Activated CD4-positive, alpha-beta T cell treated with anti-CD3 and anti-CD28 coated beads, Interleukin-2, Interleukin-6, amounts not matched to agents 100 ng/mL and 50 ng/mL, durations not matched to agents 16 hours and 8 hours (primary cell): Measurements from ENCODE around the gene INKA2.

Experiments
- DNase-seq: peaks from one replicate; pipeline ENCODE4 v3.0.0-alpha.2; 2020

The INKA2 gene

DNA sequence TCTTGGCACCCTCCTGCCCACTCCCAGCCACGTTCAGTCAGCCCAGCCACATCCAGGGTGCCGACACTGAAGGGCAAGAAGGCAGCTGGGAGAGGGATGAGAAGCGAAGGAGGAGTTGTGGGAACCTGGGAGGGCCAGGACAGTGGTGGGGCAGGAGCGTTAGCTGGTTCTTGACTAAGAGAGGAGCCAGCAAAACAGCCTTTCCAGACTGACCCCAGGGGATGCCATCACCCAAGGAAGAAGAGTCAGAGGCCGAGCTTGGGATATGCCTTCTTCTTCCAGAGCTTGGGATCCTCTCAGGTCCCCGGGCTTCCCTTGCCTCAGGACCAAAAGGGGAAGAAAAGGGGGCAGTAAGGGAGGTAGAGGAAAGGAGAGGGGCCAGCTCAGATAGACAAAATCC is 7.2 kb downstream of the INKA2 start:
- no peak for DNase-seq

DNA sequence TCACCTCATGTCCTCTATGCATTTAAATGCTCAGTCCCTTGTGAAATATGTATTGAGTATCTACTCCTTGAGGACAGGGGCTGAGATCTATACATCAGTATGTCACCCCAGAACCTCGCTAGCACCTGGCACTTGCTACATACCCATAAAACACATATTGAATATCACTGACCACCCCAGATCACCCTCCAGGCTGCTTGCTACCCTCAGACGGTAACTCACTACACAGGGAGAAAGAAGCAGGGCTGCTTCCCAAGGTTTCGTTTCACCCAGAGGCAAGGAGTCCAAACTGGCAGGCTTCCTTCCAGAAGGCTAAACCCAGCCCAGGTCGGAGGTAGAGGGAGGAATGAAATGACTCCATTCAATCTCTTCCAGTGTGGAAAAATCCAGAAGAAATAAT is 8.5 kb downstream of the INKA2 start:
- DNase-seq: no peak

DNA sequence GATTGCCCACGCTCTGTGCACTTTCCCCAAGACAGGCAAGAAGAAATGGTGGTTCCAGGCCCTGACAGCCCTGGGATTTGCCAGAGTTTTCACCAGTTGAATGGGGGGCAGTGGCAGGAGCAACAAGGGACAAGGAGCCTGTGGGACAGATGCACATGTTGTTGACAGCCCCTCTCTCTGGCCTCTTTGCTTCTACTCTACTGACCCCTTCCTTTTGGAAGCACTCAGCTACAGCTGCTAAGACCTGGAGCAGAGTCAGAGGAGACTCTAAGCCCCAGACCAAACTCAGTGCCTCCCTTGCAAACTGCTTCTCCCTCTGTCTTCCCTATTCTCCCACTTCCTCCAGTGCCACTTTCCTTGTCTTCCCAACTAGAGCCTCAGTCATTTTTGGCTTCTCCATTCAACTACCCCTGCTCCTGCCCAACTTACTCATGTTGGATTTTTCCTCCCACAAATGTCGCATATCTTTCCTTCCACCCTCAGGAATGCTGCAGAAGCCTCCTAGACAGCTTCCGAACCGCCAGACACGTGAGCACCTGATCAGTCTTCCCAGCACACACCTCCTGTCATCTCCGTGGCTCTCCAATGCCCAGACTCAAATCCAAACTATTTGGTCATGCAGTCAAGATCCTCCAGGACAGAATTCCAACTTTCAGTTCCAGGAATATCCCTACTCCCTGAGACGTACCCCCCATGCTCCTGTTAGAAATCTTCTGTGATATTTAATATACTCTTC is 9.1 kb downstream of the INKA2 start:
- no peak for DNase-seq

DNA sequence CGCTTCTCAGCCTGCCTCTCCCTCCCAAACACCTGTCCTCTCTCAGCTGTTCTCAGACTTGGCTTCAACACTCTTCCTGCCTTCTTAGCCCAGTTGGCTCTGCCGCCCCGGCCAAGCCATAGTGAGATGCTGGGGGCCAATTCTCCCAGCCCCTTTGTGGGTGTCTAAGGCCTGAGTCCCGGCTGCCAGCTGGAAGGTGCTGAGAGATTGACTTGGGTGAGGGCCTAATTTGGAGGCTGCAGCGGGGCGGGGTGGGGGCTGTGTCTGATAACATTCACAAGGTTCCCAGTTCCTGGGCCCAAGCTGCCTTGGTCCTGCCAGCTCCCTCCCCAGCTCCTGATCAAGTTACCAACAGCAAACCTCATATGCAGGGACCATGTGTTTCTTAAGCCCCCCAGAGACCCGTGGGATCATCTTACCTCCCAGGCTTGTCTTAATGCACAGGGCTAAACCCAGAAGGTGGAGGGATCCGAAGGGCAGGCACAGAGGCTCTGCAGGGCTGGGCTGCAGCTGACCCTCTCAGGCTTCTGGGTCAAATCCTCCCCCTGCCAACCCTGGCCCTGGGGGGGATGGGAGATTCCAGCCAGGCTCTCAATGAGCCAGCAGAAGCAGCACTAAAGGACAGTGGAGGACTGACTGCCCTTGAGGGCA is 9.8 kb downstream of the INKA2 start:
- DNase-seq: no peak

DNA sequence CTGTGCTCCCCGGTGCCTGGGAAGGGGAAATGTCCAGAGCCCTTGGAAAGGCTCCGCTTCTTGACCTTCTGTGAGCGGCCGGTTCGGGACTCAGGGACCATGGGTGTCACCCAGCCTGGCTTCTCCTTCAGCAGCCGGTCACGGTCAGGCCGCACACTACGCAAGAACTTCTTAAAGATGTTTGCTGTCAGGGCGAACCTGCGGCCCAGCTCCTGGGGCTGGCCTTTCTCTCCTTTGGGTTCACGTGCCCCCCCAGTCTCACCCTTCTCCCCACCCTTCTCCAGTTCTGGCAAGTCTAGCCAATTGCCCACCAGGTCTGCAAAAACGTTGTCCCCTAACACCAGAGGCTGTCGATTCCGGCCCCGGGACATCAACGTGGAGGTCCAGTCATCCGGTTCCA is 12.1 kb downstream of the INKA2 start:
- DNase-seq: no peak

DNA sequence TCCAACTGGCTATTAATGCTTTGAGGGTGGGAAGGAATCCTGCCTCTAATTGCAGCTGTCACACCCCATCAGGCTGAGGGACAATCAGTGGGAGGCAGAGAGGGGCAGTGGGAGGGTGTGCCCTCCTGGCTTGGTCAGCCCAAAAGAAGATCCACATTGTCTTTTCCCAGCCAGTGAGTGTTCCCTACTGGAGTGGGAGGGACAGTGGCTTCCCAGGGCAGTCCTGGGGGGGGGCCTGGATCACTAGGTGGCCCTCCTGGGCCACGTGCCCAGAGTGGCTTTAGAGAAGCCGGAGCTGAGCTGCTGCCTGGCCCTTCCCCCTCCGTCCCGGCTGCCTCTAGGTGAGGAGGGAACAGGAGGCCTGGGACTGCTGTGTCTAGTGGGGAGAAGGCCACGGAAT is 14.0 kb downstream of the INKA2 start:
- DNase-seq: no peak

DNA sequence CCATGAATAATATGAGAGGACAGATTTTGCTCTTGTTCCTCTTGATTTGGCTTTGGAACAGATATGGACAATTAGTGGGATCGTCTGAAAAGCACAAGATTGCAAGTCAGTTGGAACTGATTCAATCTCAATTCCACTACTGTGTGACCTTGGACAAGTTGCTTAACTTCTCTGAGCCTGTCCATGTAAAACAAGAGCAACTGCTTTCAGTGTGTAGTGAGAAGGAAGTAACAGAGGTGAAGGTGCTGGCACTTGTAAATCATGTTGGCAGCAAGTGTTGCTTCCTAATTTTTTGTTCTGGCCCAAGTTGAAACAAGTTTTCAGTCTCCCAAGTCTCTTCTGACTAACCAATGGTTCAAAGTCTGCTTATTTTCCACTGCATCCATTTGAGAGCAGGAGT is 15.3 kb downstream of the INKA2 start:
- no peak for DNase-seq

DNA sequence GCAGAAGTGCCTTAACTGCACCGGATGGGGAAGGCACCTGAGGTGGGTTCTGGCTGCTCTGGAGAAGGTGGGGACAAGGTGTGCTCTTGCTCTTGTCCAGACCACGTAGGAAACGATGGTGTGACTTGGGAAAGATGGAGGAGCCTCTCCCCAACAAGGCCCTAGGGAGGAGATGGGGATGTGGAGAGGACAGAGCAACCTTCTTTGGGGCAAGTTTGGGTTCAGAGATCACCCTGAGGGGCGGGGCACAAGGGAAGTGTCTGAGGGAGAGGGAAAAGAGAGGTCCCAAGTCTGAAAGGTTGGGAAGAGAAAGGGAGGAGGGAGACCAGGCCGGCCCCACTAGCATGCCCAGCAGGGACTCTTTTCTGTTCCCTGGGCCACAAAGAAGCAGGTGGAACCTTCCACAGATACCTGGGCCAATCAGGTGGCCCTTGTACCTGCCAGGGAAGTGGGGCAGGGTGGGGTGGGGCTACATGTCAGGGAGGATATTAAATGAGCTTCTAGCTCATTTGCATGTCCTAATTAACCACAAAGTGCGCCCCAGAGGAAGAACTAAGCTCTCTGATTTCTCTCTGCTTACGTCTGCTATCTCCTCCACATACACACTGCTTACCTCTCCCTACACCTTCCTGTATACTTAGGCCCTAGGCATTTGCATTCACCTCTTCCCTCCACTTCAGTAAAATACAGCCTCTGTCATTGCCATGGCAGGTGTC is 15.9 kb downstream of the INKA2 start:
- DNase-seq: no peak

DNA sequence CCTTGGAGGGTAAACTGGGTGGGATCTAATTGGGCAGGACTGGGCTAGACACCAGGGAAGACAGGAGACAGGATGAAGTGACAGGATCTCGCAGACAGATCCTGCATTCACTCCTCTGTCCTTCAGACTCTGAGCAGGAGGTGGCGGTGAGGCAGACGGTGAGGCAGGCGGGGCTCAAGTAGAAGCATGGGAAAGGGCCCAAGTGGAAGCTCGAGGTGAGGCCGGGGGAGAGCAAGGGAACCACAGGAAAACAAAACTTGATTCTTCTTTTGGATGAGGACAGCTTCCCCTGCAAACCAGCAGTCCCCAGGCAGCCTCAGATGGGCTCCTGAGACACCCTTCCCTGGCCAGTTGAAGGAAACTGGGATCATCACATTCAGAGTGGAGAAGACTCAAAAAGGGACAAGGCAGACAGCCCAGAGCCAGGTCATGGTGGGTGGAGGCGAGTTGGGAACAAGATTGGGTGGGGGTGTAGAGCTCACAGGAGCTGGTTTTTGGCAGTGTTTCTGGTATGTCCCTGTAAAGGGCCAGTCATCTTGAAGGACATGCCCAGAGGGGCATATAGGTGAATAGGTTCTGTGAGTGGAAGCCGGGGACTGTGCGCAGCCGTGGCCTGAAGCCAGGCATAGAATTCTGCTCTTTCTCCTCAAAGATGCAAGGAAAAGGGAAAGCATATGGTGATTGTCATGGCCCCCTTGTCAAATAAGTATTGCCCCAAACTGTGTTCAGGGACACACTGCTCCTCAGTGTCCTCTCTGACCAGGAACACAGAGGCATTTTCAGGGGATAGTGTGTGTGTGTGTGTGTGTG is 18.0 kb downstream of the INKA2 start:
- no peak for DNase-seq

DNA sequence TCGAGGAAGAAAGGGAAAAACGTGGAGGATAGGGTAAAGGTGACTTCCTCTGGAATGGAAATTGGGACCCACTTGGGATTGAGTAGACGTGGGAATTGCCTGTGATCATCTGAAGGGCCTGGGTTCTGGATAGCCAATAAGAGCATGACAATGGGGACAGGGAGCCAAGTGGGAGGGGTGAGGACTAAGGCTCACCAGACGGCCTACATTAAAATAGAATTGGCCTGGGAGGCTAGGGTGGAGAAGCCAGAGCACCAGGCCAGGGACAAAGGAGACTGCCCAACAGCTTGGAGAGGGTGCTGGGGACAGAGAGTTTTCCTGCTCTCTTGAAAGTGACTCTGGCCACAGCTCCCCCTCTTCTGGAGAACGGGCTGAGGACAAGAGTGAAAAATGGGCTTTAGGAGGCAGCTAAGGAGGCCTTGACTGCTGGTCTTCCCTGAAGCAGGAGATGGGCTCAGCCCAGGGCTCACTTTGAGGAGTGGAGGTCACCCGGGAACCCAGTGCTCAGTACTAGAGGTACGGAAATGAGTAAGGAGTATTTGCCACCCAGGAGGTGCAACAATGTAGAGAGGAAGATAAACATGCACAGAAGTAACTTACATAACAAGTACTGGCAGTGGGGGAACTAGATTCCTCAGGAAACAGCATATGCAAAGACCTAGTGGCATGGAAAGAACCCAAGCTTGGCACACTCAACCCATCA is 18.8 kb downstream of the INKA2 start:
- DNase-seq: no peak

DNA sequence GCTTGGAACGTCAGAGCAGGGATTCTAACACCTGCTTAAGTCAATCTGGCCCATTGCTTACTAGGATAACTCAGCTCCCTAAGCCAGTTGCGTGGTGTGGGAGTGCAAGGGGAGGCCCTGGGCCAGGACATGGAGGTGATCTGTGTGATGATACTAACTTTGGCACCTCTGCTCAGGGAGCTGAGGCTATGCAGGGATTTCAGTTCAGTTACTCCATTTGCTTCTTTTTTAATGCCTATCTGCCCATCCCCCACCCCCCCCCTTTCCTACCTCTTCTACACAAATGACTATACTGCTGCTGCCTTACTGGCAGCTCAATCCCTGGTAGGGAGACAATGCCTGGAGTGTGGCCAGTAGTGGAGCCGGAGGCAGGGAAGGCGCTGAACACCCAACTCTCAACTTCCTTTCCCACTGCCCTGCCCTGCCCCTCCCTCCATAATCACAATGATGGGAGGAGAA is 19.5 kb downstream of the INKA2 start:
- no peak for DNase-seq

DNA sequence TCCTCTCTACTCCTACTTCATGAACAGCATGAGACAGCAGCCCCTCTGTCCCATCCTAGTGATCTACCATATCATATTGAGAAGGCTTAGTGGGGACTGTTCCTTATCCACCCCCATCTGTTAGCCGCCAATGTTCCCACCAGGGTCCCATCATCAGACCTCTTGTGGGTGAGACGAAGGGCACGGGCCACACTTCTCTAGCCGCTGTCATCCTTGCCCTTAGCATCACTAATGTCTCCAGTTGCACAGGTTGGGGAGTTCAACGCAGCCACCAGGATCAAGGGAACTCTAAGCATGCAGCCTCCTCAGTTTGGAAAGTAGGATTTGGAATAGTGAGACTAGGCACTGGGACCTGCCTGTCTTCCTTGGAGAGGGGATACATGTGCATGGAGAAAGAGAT is 20.1 kb downstream of the INKA2 start:
- DNase-seq: no peak

DNA sequence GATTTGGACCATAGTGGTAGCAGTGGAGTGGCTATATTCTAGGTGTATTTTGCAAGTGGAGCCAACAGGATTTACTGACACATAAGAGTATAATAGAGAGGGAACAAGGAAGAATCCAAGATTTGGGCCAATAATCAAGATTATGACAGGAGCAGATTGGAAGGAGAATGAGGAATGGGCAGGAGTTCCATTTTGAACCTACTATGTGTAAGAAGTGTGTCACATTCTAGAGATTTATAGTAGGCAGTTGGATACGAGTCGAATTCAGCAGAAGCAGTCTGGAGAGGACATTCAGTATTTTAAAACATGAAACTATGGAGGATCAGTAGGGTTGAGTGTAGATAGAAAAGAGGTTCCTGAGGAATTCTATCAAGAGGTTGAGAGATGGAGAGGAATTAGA is 21.7 kb downstream of the INKA2 start:
- DNase-seq: no peak

DNA sequence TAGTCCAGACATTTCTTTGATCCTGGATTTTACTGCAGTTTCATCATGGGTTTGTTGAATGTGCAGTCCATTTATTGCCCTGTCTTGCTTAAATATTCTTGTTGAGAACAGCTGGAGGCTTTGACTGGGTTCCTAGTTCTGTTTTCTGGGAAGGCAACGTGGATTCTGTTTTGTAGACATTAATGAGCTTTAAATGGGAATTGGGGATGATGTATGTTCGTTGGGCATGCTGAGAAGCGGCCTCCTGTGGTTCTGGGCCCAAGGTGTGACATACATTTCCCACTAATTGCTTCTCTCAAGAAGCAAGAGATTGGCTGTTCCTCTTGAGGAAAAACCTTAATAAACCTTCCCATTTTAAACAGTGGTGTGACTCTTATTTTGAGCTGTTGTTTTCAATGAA is 22.9 kb downstream of the INKA2 start:
- DNase-seq: no peak

DNA sequence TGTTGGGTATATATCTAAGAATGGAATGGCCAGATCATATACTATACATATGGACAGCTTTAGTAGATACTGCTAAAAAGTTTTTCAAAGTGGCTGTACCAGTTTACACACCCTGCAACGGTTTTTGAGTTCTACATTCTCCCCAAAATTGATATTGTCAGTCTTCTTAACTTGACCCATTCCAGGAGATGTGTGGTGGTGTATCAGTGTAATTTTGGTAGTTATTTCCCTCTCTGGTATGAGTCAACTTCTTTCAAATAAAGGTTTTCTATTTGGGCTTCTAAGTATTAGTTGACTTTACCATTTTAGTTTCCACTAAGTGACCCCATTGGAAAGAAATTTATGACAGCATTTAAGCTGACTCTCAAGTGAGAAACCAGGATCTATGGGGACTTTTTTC is 29.2 kb downstream of the INKA2 start:
- DNase-seq: peak; percentile 47

DNA sequence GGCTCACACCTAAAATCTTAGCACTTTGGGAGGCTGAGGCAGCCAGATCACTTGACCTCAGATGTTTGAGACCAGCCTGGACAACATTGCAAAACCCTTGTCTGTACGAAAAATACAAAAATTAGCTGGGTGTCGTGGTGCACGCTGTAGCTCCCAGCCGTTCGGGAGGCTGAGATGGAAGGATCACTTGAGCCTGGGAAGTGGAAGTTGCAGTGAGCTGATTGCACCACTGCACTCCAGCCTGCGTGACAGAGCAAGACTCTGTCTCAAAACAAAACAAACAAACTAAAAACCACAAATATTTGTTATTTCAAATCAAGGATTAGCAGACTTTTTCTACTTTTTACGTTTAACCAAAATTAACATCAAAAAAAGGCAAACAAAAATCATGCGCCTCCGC is 31.3 kb downstream of the INKA2 start:
- DNase-seq: no peak

DNA sequence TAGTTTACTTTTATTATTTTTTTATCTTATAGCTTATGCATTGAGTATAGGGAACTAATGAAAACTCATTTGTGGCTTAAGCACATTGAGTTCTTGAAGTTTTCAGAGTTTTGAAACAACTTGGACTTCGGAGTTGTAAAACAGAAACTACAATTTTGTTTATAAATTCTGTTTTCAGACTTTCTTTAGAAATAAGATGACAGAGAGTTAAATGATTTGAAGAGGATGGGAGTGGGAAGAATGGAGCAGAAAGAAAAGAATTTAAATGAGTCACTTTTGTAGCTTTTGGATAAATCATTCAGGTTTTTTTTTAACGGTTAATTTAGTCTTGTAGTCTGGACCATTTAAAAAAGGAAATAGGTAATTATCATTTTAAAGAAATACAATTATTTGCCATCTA is 32.3 kb downstream of the INKA2 start:
- DNase-seq: no peak

DNA sequence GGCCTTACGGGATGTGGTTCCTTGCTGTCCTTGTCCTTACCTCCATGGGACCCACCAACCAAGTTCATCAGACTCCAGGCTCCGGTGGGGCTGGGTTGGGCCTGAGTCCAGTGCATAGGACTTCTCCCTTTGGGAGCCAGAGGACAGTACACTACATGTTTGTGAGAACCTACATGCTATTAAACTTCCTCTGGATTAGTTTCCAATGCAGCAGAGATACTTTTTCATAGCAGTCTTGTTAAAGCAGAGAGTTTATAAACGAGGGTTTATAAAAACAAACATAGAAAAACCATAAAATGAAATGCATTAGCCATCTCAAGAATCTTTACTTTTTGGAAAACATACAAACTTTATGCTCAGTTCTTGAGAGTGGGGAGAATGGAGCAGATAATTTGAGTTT is 33.4 kb downstream of the INKA2 start:
- no peak for DNase-seq

DNA sequence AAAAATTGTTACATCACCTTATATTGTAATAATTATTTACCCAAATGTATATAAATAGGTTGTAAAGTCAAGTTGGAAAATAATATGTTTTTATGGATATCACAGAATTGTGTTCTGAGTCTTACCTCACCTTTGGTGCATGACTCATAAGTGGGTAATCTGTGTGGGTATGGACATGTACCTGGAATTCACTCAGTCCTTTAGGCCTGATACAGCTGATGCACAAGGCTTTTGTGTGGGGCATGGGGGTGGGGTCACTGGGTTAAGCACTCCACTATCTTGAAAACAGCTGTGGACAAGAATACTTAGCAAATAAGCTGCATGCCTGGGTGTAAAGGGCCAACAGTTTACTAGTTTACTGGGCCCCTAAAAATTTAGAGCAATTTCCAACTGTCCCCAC is 34.4 kb downstream of the INKA2 start:
- DNase-seq: peak; percentile 19

DNA sequence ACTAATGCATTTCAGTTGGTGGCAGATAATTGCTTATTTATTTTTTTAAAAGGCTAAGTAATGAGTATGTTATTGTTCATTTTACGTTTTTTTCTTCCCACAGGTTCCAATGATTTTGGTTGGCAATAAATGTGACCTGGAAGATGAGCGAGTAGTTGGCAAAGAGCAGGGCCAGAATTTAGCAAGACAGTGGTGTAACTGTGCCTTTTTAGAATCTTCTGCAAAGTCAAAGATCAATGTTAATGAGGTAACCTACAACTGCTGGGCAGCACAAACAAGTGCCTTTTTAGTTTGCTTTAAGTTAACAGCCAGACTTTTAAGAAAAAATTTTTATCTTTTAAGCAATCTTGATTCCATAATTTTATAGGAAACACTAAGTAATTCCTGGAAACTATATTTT is 35.0 kb downstream of the INKA2 start:
- DNase-seq: no peak

DNA sequence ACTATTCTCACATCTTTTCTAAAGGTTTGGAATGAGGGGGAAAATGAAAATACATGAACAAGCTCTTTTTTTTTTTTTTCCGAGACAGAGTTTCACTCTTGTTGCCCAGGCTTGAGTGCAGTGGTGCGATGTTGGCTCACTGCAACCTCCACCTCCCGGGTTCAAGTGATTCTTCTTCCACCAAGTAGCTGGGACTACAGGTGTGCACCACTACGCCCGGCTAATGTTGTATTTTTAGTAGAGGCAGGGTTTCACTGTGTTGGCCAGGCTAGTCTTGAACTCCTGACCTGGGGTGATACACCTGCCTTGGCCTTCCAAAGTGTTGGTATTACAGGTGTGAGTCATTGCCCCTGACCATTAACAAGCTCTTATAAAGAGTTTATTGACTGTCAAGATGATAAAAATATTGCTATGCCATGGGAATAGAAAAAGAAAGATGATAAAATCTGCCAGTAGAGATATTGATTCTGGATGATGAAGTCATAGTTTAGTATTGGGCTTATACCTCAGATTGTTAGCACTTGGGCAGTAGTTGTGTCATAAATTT is 36.6 kb downstream of the INKA2 start:
- no peak for DNase-seq

DNA sequence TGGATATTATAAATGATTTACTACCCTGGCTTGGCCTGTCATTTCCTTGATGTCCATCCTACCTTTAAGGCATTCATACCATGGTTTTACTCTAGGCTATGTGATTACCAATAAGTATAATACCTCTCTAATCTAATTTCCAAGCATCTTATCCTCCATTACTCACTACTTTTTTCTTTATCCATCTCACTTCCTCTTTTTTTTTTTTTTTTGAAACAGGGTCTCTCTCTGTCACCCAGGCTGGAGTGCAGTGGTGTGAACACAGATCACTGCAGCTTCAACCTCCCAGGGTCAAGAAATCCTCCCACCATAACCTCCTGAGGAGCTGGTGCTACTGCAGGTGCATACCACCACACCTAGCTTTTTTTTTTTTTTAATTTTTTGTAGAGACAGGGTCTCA is 39.9 kb downstream of the INKA2 start:
- DNase-seq: no peak
